Breast epithelium (tissue), 3 donors: ENCODE measurements around the gene LRIG3.

Experiments used
- POLR2A ChIP-seq: fragments of 450-650 bp; IDR thresholded peaks from one replicate; pipeline ENCODE4 v1.6.1; 2016; ENCODE audit warnings: antibody characterized with exemption, mild to moderate bottlenecking, moderate library complexity
- POLR2AphosphoS5 ChIP-seq, 3 donors: sonication (generic); formaldehyde crosslinking; IDR thresholded peaks; one replicate each; pipeline ENCODE4 v1.6.1; 2017; ENCODE audit warnings: antibody characterized with exemption in 3 of 3
- TF ChIP-seq, protein P1 (sequence below), 3 donors: fragments of 450-650 bp; IDR thresholded peaks; one replicate each; pipeline ENCODE4 v1.5.1; 2016 to 2017; ENCODE audit warnings: antibody characterized with exemption in 3 of 3, mild to moderate bottlenecking in 3 of 3, moderate library complexity in 3 of 3

GRCh38 chr12:58844161-58844560 lies 76.1 kb downstream of the LRIG3 start:
- TF ChIP-seq, protein P1, sequence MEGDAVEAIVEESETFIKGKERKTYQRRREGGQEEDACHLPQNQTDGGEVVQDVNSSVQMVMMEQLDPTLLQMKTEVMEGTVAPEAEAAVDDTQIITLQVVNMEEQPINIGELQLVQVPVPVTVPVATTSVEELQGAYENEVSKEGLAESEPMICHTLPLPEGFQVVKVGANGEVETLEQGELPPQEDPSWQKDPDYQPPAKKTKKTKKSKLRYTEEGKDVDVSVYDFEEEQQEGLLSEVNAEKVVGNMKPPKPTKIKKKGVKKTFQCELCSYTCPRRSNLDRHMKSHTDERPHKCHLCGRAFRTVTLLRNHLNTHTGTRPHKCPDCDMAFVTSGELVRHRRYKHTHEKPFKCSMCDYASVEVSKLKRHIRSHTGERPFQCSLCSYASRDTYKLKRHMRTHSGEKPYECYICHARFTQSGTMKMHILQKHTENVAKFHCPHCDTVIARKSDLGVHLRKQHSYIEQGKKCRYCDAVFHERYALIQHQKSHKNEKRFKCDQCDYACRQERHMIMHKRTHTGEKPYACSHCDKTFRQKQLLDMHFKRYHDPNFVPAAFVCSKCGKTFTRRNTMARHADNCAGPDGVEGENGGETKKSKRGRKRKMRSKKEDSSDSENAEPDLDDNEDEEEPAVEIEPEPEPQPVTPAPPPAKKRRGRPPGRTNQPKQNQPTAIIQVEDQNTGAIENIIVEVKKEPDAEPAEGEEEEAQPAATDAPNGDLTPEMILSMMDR (IDR thresholded peaks at IDR 0.05): no peak
- TF ChIP-seq POLR2A (no peak), POLR2AphosphoS5 (IDR thresholded peaks at IDR 0.05) (no peak)
